HuH-7.5 (cell line): ENCODE measurements around the gene MPST.

Source experiments
- DNase-seq: peaks from one replicate; pipeline ENCODE4 v3.0.0; 2011; ENCODE audit warnings: low spot score

Gene MPST

GRCh38 chr22:37001826-37002225, 17.7 kb upstream of the MPST start:
- DNase-seq = no peak

- no peak for DNase-seq
Observed at GRCh38 chr22:37002633-37003032, 16.9 kb upstream of the MPST start.

GRCh38 chr22:37007651-37008050, 11.9 kb upstream of the MPST start:
- DNase-seq = no peak

DNA sequence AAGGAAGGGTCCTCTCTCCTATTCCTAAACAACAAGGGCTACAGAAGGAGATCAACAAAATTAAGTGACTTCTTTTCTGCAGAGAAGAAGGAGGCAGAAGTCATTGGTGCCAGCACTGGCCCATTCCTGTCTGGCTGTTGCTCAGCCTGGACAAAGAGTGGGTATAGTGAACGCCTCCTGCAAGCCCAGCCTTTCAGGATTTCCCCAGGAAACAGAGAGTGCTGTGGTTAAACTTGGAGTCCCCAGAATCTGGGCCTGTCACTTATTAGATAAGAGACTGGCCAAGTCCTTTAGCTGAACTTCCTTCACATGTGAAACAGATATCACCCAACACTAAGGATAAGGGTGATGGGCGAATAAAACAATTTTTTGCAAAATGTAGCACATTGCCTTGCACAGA, 11.2 kb upstream of the MPST start:
- DNase-seq = no peak

DNA sequence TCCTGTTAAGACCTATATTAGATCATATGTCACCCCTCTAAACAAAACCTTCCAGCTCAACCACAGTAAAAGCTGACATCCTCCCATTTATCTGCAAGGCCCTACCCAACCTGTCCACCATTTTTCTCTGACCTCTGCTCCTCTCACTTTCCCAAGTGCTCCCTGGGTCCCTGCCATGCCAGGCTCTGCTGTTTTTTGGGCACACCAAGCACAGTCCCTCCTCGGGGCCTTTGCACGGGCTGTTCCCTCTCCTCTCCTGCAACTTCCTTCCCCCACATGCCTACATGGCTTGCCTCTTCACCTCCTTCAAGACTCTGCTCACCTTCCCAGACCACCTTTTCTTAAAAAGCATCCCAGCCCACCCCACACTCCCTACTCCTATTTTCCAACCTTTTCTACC, 10.1 kb upstream of the MPST start:
- DNase-seq = no peak

GRCh38 chr22:37010174-37010573, 9.4 kb upstream of the MPST start:
- DNase-seq = no peak

- DNase-seq = no peak
Observed at GRCh38 chr22:37010976-37011375, 8.6 kb upstream of the MPST start.

GRCh38 chr22:37011472-37011871, 8.1 kb upstream of the MPST start:
- no peak for DNase-seq

DNA sequence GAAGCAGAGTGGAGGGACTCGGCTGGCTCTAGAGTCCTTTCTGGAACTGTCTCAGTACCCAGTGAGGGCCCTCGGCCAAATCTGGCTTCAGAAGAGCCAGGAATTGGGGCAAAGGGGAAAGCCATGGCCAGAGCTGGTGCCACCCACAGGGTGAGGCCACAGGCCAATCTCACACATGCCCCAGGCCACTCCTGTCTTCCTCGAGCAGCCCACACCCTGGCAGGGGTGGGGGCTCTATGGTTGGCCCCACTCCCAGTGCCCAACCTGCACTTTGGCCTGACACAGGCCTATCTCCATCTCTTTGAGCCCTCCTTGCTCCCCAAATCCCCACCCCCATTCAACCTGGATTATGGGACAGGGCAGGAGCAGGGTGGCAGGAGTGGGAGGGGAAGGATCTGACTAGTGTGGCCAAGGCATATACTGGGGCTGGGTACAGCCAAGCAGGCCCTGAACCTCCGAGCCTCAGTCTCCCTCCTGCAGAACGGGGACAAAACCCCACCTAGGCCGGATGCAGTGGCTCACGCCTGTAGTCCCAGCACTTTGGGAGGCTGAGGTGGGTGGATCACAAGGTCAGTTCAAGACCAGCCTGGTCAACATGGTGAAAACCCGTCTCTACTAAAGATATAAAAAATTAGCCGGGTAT, 7.2 kb upstream of the MPST start:
- DNase-seq = no peak

DNA sequence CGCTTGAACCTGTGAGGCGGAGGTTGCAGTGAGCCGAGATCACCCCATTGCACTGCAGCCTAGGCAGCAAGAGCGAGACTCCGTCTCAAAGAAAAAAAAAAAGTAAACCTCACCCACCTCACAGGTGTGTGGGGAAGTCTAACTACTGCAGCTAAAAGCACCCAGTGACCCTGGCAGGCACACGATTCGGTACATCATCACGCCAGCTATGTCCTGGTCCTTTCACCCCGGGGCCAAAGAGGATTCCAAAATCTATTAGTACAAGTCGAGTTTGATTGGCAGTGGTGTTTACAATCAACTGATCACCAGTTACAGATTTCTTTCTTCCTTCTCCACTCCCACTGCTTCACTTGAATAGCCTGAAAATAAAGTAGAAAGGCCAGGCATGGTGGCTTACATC, 6.6 kb upstream of the MPST start:
- no peak for DNase-seq

GRCh38 chr22:37014415-37014806, 5.1 kb upstream of the MPST start:
- DNase-seq = no peak

- no peak for DNase-seq
Observed at GRCh38 chr22:37014835-37015586, 4.5 kb upstream of the MPST start.

DNA sequence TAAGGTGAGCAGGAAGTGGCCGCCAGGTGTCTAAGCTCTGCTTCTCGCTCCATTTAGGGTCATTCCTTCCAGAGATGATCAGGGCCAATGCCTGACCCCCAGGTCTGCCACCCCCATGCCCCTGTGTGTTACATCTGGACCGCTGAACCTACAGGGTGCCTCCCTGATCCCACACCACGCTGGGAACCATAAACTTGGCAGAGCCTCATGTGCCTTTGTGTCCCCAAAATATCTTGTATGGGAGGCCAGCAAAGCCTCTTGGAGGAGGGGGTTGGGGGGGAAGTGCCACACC, 4.0 kb upstream of the MPST start:
- DNase-seq = no peak

GRCh38 chr22:37016134-37016910, 3.2 kb upstream of the MPST start:
- DNase-seq = no peak

- DNase-seq = no peak
Observed at GRCh38 chr22:37017356-37017755, 2.2 kb upstream of the MPST start.

GRCh38 chr22:37018086-37018814, 1.3 kb upstream of the MPST start:
- DNase-seq = no peak

DNA sequence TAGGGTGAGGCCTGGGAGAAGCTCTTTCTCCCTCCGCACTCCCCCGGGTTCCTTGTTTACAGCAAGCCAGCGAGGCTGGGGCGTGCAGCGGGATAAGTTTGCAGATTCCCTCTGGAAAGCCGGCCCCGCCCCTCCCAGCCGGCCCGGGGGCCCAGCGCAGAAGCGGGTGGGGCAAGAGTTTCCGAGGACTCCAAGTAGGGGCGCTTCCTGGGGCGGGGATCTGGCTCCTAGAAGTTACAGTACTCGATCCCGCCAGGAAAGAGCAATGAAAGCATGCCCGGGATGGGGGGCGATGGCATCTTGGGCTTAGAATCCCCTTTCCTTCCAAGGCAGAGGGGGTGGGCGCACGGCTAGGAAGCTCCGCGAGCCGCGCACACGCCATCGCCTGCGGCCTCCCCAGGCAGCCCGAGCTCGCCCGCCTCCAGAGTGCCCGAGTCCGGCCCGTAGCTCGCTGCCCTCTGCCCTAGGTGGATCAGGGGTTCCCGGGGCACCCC, 680 bp upstream of the MPST start:
- no peak for DNase-seq

DNA sequence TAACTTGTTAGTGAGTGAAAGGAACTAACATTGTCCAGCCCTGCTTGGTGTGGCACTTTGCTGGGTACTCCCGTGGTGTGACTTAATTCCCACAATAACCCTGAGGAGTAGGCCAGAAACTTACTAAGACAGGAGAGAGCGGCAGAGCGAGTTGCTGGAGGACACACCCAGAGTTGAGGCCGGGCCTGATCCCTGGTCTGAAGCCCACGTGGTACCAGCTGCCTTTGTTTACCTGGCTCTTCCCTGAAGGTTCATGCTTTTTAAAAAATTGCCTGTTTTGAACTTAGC, 594 bp downstream of the MPST start:
- DNase-seq = no peak

DNA sequence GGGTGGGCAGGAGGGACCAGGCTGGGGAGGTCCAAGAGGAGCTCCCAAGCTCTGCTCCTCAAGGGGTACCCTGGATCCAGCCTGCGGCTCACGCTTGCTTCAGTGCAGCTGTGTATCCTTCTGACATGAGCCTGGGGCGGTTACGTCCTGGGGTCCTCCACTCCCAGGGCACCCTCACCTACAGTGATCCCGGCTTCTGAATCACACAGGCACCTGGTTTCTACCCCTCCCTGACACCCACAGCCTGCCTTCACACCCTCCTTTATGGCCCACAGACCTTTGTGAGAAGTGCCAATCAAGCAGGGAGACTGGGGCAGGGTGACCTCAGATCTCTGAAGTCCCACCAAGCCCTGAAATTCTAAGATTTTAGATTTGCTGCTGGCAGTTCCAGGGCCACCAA, 1.5 kb downstream of the MPST start:
- no peak for DNase-seq

- DNase-seq = no peak
Observed at GRCh38 chr22:37021710-37022482, 2.4 kb downstream of the MPST start.

DNA sequence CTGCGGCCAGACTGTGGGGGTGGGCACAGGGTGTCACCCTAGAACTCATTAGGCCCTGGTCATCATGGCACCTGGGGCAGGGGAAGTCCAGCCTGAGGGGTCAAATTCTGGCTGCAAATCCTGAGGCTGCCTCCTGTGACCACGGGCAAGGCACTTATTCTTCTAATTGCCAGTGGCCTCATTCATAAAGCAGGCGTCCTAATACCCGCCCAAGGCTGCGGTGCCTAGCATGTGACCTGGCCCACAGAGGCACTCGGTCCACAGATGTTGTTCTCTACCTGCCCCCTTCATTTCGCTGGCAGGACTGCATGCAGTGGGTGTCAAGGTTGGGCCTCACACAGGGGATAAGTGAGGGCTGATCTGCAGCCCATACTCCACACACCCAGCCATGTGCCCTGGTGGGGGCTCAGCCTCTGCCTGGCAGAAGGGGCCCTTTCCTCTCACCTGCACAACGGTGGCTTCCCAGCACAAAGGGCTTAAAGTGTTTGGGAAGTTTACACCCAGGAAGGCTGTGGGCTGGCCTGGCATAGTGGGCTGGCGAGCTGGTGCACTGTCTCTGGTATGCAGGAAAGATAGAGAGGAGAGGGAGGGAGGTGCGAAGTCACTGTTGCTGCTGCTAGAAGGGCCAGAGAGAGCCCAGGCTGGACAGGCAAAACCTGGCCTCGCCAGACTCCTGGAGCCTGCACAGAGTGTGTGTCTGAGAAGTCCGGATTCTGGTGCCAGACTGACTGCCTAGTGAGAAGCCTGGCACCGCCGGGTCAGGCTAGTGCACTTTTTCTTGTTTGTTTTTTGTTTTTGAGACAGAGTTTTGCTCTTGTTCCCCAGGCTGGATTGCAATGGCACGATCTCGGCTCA, 3.2 kb downstream of the MPST start:
- no peak for DNase-seq
